ENCODE data around the gene DPP7. TPM values are rescaled to one million over a fixed set of nuclear protein-coding genes. Genes with fewer than 3 reads are reported as not detected.

Gene DPP7
- total and polyA plus RNA-seq, 2 experiments from 2014 or later: 19.7 to 26.8 TPM

DNA sequence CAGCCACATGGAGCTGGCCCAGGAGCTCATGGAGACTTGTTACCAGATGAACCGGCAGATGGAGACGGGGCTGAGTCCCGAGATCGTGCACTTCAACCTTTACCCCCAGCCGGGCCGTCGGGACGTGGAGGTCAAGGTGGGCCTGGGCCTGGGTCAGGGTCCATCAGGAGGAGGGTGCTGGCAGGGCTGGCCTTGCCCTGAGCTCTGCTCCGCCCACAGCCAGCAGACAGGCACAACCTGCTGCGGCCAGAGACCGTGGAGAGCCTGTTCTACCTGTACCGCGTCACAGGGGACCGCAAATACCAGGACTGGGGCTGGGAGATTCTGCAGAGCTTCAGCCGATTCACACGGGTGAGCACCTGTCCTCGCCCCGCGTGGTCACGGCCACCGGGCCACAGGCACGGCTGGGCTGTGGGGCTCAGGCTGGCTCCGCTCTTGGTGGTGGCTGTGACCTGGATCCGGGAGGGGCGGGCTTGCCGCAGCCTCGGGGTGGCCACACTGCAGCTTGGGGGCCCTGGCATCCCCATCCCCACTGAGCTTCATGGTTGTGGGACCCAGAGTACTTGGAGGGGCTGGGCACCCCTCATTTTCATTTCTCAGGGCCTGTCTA lies 7.1 kb downstream of the DPP7 start:
- Histone ChIP-seq H4K20me1 (replicated peaks; ENCODE audit: insufficient read depth) (no peaks in the 10 kb centered on the region; the same call in 1 of the 2 replicates), H3K36me3 (ENCODE audit: insufficient read depth) (no peaks in the 10 kb centered on the region), H3F3A (replicated peaks; ENCODE audit: low read depth) (peaks cover 3% of the 10 kb centered on the region; the same call in 1 of the 2 replicates), H2AFZ (no peak overlapping the region), H3K9me2 (ENCODE audit: insufficient read depth) (no peaks in the 10 kb centered on the region), H3K27me3 (ENCODE audit: insufficient read depth) (no peaks in the 10 kb centered on the region), H3K4me2 (no peak overlapping the region), H3K79me2 (replicated peaks; ENCODE audit: insufficient read depth) (no peaks in the 10 kb centered on the region), H3K4me1 (ENCODE audit: insufficient read depth) (no peaks in the 10 kb centered on the region), H3K4me3 (no peak overlapping the region), H3K27ac (ENCODE audit: low read depth) (no peak overlapping the region)
- Mint-ChIP-seq H3K27me3 (ENCODE audit: insufficient read depth, low read depth, poor library complexity) (peaks cover 2% of the 10 kb centered on the region), H3K9me3 (no peaks in the 10 kb centered on the region; the same call in 2 of the 3 replicates), H3K27ac (no peak overlapping the region), H3K4me3 (no peak overlapping the region), H3K36me3 (ENCODE audit: low read depth) (peaks cover 10% of the 10 kb centered on the region; the same call in 2 of the 3 replicates), H3K4me1 (no peaks in the 10 kb centered on the region; the same call in 2 of the 3 replicates)
- ATAC-seq (no peak), DNase-seq (ENCODE audit: low spot score) (no peak)
- TF ChIP-seq, protein P1, sequence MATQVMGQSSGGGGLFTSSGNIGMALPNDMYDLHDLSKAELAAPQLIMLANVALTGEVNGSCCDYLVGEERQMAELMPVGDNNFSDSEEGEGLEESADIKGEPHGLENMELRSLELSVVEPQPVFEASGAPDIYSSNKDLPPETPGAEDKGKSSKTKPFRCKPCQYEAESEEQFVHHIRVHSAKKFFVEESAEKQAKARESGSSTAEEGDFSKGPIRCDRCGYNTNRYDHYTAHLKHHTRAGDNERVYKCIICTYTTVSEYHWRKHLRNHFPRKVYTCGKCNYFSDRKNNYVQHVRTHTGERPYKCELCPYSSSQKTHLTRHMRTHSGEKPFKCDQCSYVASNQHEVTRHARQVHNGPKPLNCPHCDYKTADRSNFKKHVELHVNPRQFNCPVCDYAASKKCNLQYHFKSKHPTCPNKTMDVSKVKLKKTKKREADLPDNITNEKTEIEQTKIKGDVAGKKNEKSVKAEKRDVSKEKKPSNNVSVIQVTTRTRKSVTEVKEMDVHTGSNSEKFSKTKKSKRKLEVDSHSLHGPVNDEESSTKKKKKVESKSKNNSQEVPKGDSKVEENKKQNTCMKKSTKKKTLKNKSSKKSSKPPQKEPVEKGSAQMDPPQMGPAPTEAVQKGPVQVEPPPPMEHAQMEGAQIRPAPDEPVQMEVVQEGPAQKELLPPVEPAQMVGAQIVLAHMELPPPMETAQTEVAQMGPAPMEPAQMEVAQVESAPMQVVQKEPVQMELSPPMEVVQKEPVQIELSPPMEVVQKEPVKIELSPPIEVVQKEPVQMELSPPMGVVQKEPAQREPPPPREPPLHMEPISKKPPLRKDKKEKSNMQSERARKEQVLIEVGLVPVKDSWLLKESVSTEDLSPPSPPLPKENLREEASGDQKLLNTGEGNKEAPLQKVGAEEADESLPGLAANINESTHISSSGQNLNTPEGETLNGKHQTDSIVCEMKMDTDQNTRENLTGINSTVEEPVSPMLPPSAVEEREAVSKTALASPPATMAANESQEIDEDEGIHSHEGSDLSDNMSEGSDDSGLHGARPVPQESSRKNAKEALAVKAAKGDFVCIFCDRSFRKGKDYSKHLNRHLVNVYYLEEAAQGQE (IDR thresholded peaks at IDR 0.05; ENCODE audit: unreplicated experiment): no peak
- no peak for TF ChIP-seq ZNF331 (CRISPR knock-in tag; IDR thresholded peaks at IDR 0.05; ENCODE audit: low read depth)

DNA sequence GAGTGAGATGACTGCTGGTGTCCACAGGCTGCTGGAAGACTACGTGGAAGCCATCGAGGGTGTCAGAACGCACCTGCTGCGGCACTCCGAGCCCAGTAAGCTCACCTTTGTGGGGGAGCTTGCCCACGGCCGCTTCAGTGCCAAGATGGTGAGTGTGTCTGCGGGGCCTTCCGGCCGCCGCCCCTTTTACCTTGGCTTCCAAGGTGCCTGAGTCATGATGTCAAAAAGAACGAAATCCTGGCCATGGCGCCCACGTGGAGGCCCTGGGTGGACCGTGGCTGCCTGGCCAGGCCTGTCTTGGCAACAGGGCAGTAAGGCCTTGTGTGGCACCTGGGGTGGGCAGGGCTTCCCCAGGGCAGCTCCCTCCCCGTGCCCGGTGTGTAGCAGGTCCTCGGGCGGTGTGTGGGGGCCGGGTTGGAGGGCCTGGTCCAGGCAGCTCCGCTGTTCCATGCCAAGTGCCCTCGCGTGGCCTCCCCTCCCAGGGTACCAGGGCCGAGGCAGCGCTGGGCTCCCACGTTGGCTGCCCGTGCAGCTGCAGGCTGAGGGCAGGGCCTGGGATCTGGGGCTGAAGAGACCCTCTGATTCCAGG lies 7.8 kb downstream of the DPP7 start:
- H3K4me3 Mint-ChIP-seq: no peak overlapping the region
- no peak for ATAC-seq

More for the DNA sequence above, 7.8 kb downstream of the DPP7 start:
- H4K20me1 ChIP-seq (replicated peaks; ENCODE audit: insufficient read depth): no peaks in the 10 kb centered on the region; the same call in 1 of the 2 replicates
- no peak for DNase-seq (ENCODE audit: low spot score)
- H3K9me2 ChIP-seq (ENCODE audit: insufficient read depth): no peaks in the 10 kb centered on the region
- H3K4me1 ChIP-seq (ENCODE audit: insufficient read depth): no peaks in the 10 kb centered on the region
- H3K4me2 ChIP-seq: no peak overlapping the region
- no peaks in the 10 kb centered on the region for H3K79me2 ChIP-seq (replicated peaks; ENCODE audit: insufficient read depth)
- H3F3A ChIP-seq (replicated peaks; ENCODE audit: low read depth): peaks cover 8% of the 10 kb centered on the region; the same call in 1 of the 2 replicates
- H3K36me3 ChIP-seq (ENCODE audit: insufficient read depth): no peaks in the 10 kb centered on the region
- no peak overlapping the region for H3K27ac ChIP-seq (ENCODE audit: low read depth)
- H3K27me3 Mint-ChIP-seq (ENCODE audit: insufficient read depth, low read depth, poor library complexity): peaks cover 2% of the 10 kb centered on the region
- peaks cover 10% of the 10 kb centered on the region; the same call in 2 of the 3 replicates for H3K36me3 Mint-ChIP-seq (ENCODE audit: low read depth)
- no peaks in the 10 kb centered on the region for H3K27me3 ChIP-seq (ENCODE audit: insufficient read depth)
- no peaks in the 10 kb centered on the region; the same call in 2 of the 3 replicates for H3K4me1 Mint-ChIP-seq
- no peaks in the 10 kb centered on the region; the same call in 2 of the 3 replicates for H3K9me3 Mint-ChIP-seq
- no peak overlapping the region for H2AFZ ChIP-seq
- H3K4me3 ChIP-seq: no peak overlapping the region
- TF ChIP-seq, protein P1 (IDR thresholded peaks at IDR 0.05; ENCODE audit: unreplicated experiment): no peak
- TF ChIP-seq ZNF114 (CRISPR knock-in tag; IDR thresholded peaks at IDR 0.05): no peak
- no peak overlapping the region for H3K27ac Mint-ChIP-seq
